ENCODE results near the gene KRTAP19-3. TPM values are rescaled to one million over a fixed set of nuclear protein-coding genes. Genes with fewer than 3 reads are reported as not detected.
"Not testable (repeated sequence)": the region's sequence is repeated elsewhere in the genome, so short reads cannot be mapped to it uniquely, and the experiment has no call there.

KRTAP19-3 gene
- total and polyA plus RNA-seq, 2 experiments from 2014 or later = not detected

- Histone ChIP-seq H2AFZ (no peak overlapping the region), H3K9me2 (ENCODE audit: insufficient read depth) (peaks cover 5% of the 10 kb centered on the region; the same call in 1 of the 2 replicates), H3K36me3 (ENCODE audit: insufficient read depth) (no peaks in the 10 kb centered on the region), H4K20me1 (replicated peaks; ENCODE audit: insufficient read depth) (no peaks in the 10 kb centered on the region), H3K27ac (ENCODE audit: low read depth) (no peak overlapping the region), H3F3A (replicated peaks; ENCODE audit: low read depth) (no peaks in the 10 kb centered on the region), H3K4me1 (ENCODE audit: insufficient read depth) (no peaks in the 10 kb centered on the region), H3K4me3 (no peak overlapping the region), H3K79me2 (replicated peaks; ENCODE audit: insufficient read depth) (no peaks in the 10 kb centered on the region), H3K4me2 (no peak overlapping the region), H3K27me3 (ENCODE audit: insufficient read depth) (no peaks in the 10 kb centered on the region)
- H3K9me3 Mint-ChIP-seq = no peaks in the 10 kb centered on the region; the same call in 2 of the 3 replicates
- TF ChIP-seq CTCF (conservative IDR thresholded peaks at IDR 0.05; ENCODE audit: low read depth in 2 of 2) (no peak), STAT1 (IDR thresholded peaks at IDR 0.05; ENCODE audit: unreplicated experiment) (no peak)
- DNase-seq (ENCODE audit: low spot score) (no peak), ATAC-seq (no peak)
- no peak overlapping the region for H3K4me3 Mint-ChIP-seq
- H3K27me3 Mint-ChIP-seq (ENCODE audit: insufficient read depth, low read depth, poor library complexity) = peaks cover 2% of the 10 kb centered on the region
- peak overlapping the region; percentile 3; the same call in 1 of the 2 replicates for H3K27ac Mint-ChIP-seq
- peaks cover 3% of the 10 kb centered on the region; the same call in 1 of the 3 replicates for H3K36me3 Mint-ChIP-seq (ENCODE audit: low read depth)
- peaks cover 6% of the 10 kb centered on the region; the same call in 2 of the 3 replicates for H3K4me1 Mint-ChIP-seq
Measured at GRCh38 chr21:30515681-30516080, 23.9 kb upstream of the KRTAP19-3 start.

- not testable (repeated sequence) for H3K27ac ChIP-seq (ENCODE audit: low read depth); H2AFZ ChIP-seq; H3K4me3 Mint-ChIP-seq; H3K4me3 ChIP-seq; H3K27me3 Mint-ChIP-seq (ENCODE audit: insufficient read depth, low read depth, poor library complexity); H3K9me3 Mint-ChIP-seq; H3K27ac Mint-ChIP-seq; H3K9me2 ChIP-seq (ENCODE audit: insufficient read depth); H3K4me2 ChIP-seq; H3F3A ChIP-seq (replicated peaks; ENCODE audit: low read depth); H3K36me3 ChIP-seq (ENCODE audit: insufficient read depth); H3K79me2 ChIP-seq (replicated peaks; ENCODE audit: insufficient read depth); H4K20me1 ChIP-seq (replicated peaks; ENCODE audit: insufficient read depth); H3K36me3 Mint-ChIP-seq (ENCODE audit: low read depth); H3K27me3 ChIP-seq (ENCODE audit: insufficient read depth); H3K4me1 Mint-ChIP-seq; H3K4me1 ChIP-seq (ENCODE audit: insufficient read depth)
- DNase-seq (ENCODE audit: low spot score) = peak; percentile 71
- TF ChIP-seq CTCF (conservative IDR thresholded peaks at IDR 0.05; ENCODE audit: low read depth in 2 of 2) = peak; percentile 71 to 84
- peak; percentile 31; the same call in 1 of the 3 replicates for ATAC-seq
Measured at GRCh38 chr21:30505621-30506205, 13.9 kb upstream of the KRTAP19-3 start.

GRCh38 chr21:30502041-30502440 is 10.2 kb upstream of the KRTAP19-3 start, which contains the start of gene KRTAP19-5:
Gene KRTAP19-5, minus strand, starts transcription at chr21:30502141. Its CDS starts 51 bp downstream, at chr21:30502090.
- Histone ChIP-seq H3K36me3 (ENCODE audit: insufficient read depth) (no peaks in the 10 kb centered on the region), H3K4me2 (no peak within 1 kb of the TSS), H3K27me3 (ENCODE audit: insufficient read depth) (no peaks in the 10 kb centered on the region), H3K4me3 (no peak within 1 kb of the TSS), H3K27ac (ENCODE audit: low read depth) (no peak within 1 kb of the TSS), H4K20me1 (replicated peaks; ENCODE audit: insufficient read depth) (no peaks in the 10 kb centered on the region; the same call in 1 of the 2 replicates), H3F3A (replicated peaks; ENCODE audit: low read depth) (no peaks in the 10 kb centered on the region), H3K9me2 (ENCODE audit: insufficient read depth) (no peaks in the 10 kb centered on the region), H3K79me2 (replicated peaks; ENCODE audit: insufficient read depth) (no peaks in the 10 kb centered on the region), H3K4me1 (ENCODE audit: insufficient read depth) (no peaks in the 10 kb centered on the region), H2AFZ (no peak within 1 kb of the TSS)
- ATAC-seq = no peak
- DNase-seq (ENCODE audit: low spot score) = no peak
- Mint-ChIP-seq H3K36me3 (ENCODE audit: low read depth) (no peaks in the 10 kb centered on the region), H3K4me1 (no peaks in the 10 kb centered on the region; the same call in 2 of the 3 replicates), H3K9me3 (no peaks in the 10 kb centered on the region), H3K27ac (no peak within 1 kb of the TSS), H3K27me3 (ENCODE audit: insufficient read depth, low read depth, poor library complexity) (peaks cover 6% of the 10 kb centered on the region), H3K4me3 (no peak within 1 kb of the TSS)
- TF ChIP-seq STAT1 (IDR thresholded peaks at IDR 0.05; ENCODE audit: unreplicated experiment) = no peak
- TF ChIP-seq CTCF (conservative IDR thresholded peaks at IDR 0.05; ENCODE audit: low read depth in 2 of 2) = no peak
- TF ChIP-seq CREB1 (CRISPR knock-in tag; IDR thresholded peaks at IDR 0.05; ENCODE audit: low read depth) = no peak
